ENCODE results near the gene CSTPP1.

CSTPP1 gene

GRCh38 chr11:47132490-47132889, 195.9 kb downstream of the CSTPP1 start:
- DNase-seq (ENCODE audit: low read depth in 2 of 2), result no peak

GRCh38 chr11:47132981-47133380, 196.4 kb downstream of the CSTPP1 start:
- no peak for DNase-seq (ENCODE audit: low read depth in 2 of 2)

- DNase-seq (ENCODE audit: low read depth in 2 of 2), result no peak
Observed at GRCh38 chr11:47136327-47136726, 199.8 kb downstream of the CSTPP1 start.

- DNase-seq (ENCODE audit: low read depth in 2 of 2), result no peak
Observed at GRCh38 chr11:47136921-47137320, 200.4 kb downstream of the CSTPP1 start.

- no peak for DNase-seq (ENCODE audit: low read depth in 2 of 2)
Observed at GRCh38 chr11:47137476-47137875, 200.9 kb downstream of the CSTPP1 start.

GRCh38 chr11:47139878-47140277, 203.3 kb downstream of the CSTPP1 start:
- DNase-seq (ENCODE audit: low read depth in 2 of 2), result no peak

- no peak for DNase-seq (ENCODE audit: low read depth in 2 of 2)
Observed at GRCh38 chr11:47143322-47143721, 206.8 kb downstream of the CSTPP1 start.

- DNase-seq (ENCODE audit: low read depth in 2 of 2), result no peak
Observed at GRCh38 chr11:47144541-47144940, 208.0 kb downstream of the CSTPP1 start.

- DNase-seq (ENCODE audit: low read depth in 2 of 2), result no peak
Observed at GRCh38 chr11:47147250-47147649, 210.7 kb downstream of the CSTPP1 start.

- no peak for DNase-seq (ENCODE audit: low read depth in 2 of 2)
Observed at GRCh38 chr11:47147681-47148080, 211.1 kb downstream of the CSTPP1 start.

GRCh38 chr11:47148270-47148669, 211.7 kb downstream of the CSTPP1 start:
- no peak for DNase-seq (ENCODE audit: low read depth in 2 of 2)

GRCh38 chr11:47148903-47149531, 212.5 kb downstream of the CSTPP1 start:
- no peak for DNase-seq (ENCODE audit: low read depth in 2 of 2)

GRCh38 chr11:47149782-47150181, 213.2 kb downstream of the CSTPP1 start:
- DNase-seq (ENCODE audit: low read depth in 2 of 2), result no peak

- DNase-seq (ENCODE audit: low read depth in 2 of 2), result no peak
Observed at GRCh38 chr11:47152126-47152952, 215.8 kb downstream of the CSTPP1 start.

- no peak for DNase-seq (ENCODE audit: low read depth in 2 of 2)
Observed at GRCh38 chr11:47152953-47153950, 216.7 kb downstream of the CSTPP1 start.

GRCh38 chr11:47154616-47155570, 218.3 kb downstream of the CSTPP1 start:
- no peak for DNase-seq (ENCODE audit: low read depth in 2 of 2)

- no peak for DNase-seq (ENCODE audit: low read depth in 2 of 2)
Observed at GRCh38 chr11:47155879-47156278, 219.3 kb downstream of the CSTPP1 start.

- no peak for DNase-seq (ENCODE audit: low read depth in 2 of 2)
Observed at GRCh38 chr11:47156333-47156732, 219.8 kb downstream of the CSTPP1 start.

- DNase-seq (ENCODE audit: low read depth in 2 of 2), result no peak
Observed at GRCh38 chr11:47156951-47157350, 220.4 kb downstream of the CSTPP1 start.

- no peak for DNase-seq (ENCODE audit: low read depth in 2 of 2)
Observed at GRCh38 chr11:47157805-47158204, 221.2 kb downstream of the CSTPP1 start.

- DNase-seq (ENCODE audit: low read depth in 2 of 2), result no peak
Observed at GRCh38 chr11:47158242-47158641, 221.7 kb downstream of the CSTPP1 start.

Data from stimulated activated CD8-positive, alpha-beta memory T cell treated with anti-CD3 and anti-CD28 coated beads, Interleukin-2, amount 100 ng/mL, for 1 hour (primary cell).